H1 (cell line): ENCODE results near the gene SIMC1.
"Not testable (repeated sequence)": the region's sequence is repeated elsewhere in the genome, so short reads cannot be mapped to it uniquely, and the experiment has no call there.

Experiments used
- CTCF ChIP-seq, 3 experiments: IDR thresholded peaks; 1 replicate in 2 of 3; 2 replicates in 1 of 3; pipeline versions ENCODE4 v1.5.1 to v1.6.1; 2011; ENCODE audit warnings: low read length in 3 of 3, mild to moderate bottlenecking in 3 of 3, inconsistent platforms in 2 of 3, low read depth in 1 of 3, moderate library complexity in 1 of 3; ENCODE audit not compliant: insufficient read depth in 1 of 3; ENCODE audit errors: control extremely low read depth in 1 of 3
- RAD21 ChIP-seq, 2 experiments: IDR thresholded peaks in 1 of 2; conservative IDR thresholded peaks in 1 of 2; 2 replicates each; pipeline ENCODE4 v1.6.1; 2011; ENCODE audit warnings: low read depth in 2 of 2, low read length in 2 of 2, improper control_type of control experiment in 1 of 2, inconsistent platforms in 1 of 2, mild to moderate bottlenecking in 1 of 2, moderate library complexity in 1 of 2

- not testable (repeated sequence) for TF ChIP-seq RAD21 (IDR thresholded peaks at IDR 0.05 in 1 of 2, conservative IDR thresholded peaks at IDR 0.05 in 1 of 2; ENCODE audit: low read depth in 2 of 2, low read length in 2 of 2); CTCF (IDR thresholded peaks at IDR 0.05; ENCODE audit: control extremely low read depth in 1 of 3, insufficient read depth in 1 of 3, low read depth in 1 of 3, low read length in 3 of 3)
These were observed 28.2 kb downstream of the SIMC1 start for GRCh38 chr5:176266448-176266847.
